HUES48 (cell line): ENCODE results near the gene B3GNT4.
"Not testable (repeated sequence)": the region's sequence is repeated elsewhere in the genome, so short reads cannot be mapped to it uniquely, and the experiment has no call there.

ENCODE experiments used
- H3K27ac ChIP-seq: one replicate; pipeline ENCODE4 v1.7.0; 2013; ENCODE audit warnings: low read depth, low read length, inconsistent platforms
- H3K27me3 ChIP-seq: 2 replicates; pipeline ENCODE4 v1.6.1; 2013; ENCODE audit warnings: mild to moderate bottlenecking, low read length; ENCODE audit not compliant: control insufficient read depth, insufficient read depth
- H3K36me3 ChIP-seq: 2 replicates; pipeline ENCODE4 v1.6.1; 2013; ENCODE audit warnings: low read length; ENCODE audit not compliant: control insufficient read depth, insufficient read depth
- H3K4me1 ChIP-seq: 2 replicates; pipeline ENCODE4 v1.6.1; 2013; ENCODE audit warnings: mild to moderate bottlenecking, low read length; ENCODE audit not compliant: control insufficient read depth, insufficient read depth
- H3K4me3 ChIP-seq: 2 replicates; pipeline ENCODE4 v1.5.1; 2013; ENCODE audit warnings: mild to moderate bottlenecking, low read depth, low read length
- H3K9ac ChIP-seq: 2 replicates; pipeline ENCODE4 v1.6.1; 2013; ENCODE audit warnings: mild to moderate bottlenecking, low read depth, low read length, moderate library complexity
- H3K9me3 ChIP-seq: 2 replicates; pipeline ENCODE4 v1.6.1; 2013; ENCODE audit warnings: low read length; ENCODE audit not compliant: control insufficient read depth, insufficient read depth

Gene B3GNT4

DNA sequence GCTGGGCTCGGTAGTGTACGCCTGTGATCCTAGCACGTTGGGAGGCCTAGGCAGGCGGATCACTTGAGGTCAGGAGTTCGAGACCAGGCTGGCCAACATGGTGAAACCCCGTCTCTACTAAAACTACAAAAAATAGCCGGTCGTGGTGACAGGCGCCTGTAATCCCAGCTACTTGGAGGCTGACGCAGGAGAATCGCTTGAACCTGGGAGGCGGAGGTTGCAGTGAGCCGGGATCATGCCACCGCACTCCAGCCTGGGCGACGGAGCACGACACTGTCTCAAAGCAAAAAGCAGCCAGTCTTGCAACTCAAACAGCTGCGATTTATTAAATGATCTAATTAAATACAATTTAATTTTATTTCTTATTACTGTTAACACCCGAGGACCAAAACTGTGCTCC lies 698 bp upstream of the B3GNT4 start:
- not testable (repeated sequence) for H3K4me1 ChIP-seq, H3K27ac ChIP-seq, H3K9ac ChIP-seq, H3K9me3 ChIP-seq
- H3K36me3 ChIP-seq = peaks cover 11% of the 10 kb centered on the region
- peak overlapping the region; percentile 69 for H3K4me3 ChIP-seq
- H3K27me3 ChIP-seq = peaks cover 46% of the 10 kb centered on the region

DNA sequence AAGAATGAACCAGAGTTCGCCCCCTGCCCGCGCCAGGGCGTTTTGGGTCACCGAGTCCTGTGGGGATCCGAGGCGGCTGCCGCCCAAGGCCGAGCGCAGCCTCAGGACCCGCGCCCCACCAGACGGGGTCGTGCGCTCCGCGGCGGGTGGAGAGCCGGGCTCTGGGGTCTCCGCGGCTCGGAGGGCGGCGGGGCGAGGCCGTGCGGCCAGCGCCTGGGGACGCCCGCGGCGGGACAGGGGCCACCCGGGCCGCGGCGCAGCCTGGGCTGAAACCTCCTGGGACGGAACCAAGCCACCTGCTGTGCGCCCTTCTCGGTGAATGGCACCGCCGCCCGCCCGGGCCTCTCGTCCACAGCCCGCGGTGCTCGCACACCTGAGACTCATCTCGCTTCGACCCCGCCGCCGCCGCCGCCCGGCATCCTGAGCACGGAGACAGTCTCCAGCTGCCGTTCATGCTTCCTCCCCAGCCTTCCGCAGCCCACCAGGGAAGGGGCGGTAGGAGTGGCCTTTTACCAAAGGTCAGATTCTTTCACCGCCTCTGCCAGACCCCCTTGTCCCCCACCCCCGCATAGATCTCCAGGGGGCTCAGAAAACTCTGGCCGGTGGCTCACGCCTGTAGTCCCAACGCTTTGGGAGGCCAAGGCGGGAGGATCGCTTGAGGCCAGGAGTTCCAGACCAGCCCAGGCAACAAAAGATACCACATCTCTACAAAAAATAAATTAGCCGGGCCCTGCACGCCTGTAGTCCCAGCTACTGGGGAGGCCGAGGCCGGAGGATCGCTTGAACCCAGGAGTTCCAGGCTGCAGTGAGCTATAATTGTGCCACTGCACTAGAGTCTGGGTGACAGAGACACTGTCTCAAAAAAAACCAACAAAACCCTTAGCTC lies 901 bp downstream of the B3GNT4 start:
- Histone ChIP-seq H3K9me3 (no peaks in the 10 kb centered on the region), H3K27me3 (peaks cover 46% of the 10 kb centered on the region), H3K36me3 (peaks cover 26% of the 10 kb centered on the region), H3K4me3 (peak overlapping the region; percentile 69), H3K27ac (no peak overlapping the region), H3K9ac (no peak overlapping the region), H3K4me1 (peaks cover 11% of the 10 kb centered on the region; the same call in 1 of the 2 replicates)

DNA sequence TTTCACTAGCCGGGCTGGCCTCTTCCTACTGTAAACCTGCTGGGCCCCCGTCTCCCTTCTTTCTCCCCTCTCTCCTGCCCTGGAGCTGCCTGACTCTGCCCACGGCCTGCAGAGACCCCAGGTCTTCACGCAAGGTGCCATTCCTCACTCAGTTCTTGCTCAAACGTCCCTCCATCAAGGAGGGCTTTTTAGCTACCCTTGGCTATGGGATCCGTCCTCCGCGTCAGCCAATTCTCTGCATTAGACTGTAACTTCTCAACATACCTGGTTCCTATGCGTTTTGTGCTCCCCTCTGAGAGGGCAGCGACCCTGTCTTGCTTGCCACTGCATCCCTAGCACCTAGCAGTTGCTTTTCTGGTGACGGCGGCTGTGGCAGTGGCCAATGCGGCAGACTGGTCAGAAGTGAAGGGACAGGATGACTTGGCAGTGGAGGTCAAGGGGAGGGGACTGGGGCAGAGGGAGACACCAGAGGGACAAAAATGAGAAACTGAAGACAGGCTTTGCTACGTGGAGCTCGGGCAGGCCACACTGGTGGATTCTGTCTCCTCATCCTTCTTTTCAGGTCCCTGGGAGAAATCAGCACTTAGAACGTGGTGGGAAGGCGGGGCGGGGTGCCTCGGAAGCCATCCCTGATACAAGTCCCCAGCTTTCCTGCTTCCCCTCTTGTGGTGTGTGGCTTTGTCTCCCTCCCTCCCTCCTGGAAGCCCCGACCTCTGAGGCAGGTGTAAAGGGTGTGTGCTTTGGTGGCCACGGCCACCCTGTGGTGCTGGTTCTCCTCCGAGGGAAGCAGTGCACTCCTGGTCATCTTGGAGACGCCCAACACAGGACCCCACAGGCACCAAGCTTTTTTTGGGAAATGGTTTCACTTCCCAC lies 1.8 kb downstream of the B3GNT4 start:
- H3K4me1 ChIP-seq = peaks cover 11% of the 10 kb centered on the region; the same call in 1 of the 2 replicates
- H3K36me3 ChIP-seq = peaks cover 34% of the 10 kb centered on the region
- H3K4me3 ChIP-seq = no peak overlapping the region
- no peak overlapping the region for H3K9ac ChIP-seq
- H3K27ac ChIP-seq = no peak overlapping the region
- peaks cover 46% of the 10 kb centered on the region for H3K27me3 ChIP-seq
- no peaks in the 10 kb centered on the region for H3K9me3 ChIP-seq

DNA sequence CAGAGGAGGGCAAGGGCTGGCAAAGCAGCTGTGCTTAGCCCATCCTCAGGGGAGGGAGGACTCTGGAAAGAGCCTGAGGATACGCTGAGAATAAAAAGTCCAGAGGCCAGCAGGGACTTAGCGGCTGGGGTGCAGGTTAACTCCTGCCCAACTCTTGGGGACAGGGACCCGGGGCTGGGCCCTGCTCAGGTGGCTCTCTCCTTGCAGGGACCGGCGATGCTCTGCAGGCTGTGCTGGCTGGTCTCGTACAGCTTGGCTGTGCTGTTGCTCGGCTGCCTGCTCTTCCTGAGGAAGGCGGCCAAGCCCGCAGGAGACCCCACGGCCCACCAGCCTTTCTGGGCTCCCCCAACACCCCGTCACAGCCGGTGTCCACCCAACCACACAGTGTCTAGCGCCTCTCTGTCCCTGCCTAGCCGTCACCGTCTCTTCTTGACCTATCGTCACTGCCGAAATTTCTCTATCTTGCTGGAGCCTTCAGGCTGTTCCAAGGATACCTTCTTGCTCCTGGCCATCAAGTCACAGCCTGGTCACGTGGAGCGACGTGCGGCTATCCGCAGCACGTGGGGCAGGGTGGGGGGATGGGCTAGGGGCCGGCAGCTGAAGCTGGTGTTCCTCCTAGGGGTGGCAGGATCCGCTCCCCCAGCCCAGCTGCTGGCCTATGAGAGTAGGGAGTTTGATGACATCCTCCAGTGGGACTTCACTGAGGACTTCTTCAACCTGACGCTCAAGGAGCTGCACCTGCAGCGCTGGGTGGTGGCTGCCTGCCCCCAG lies 2.8 kb downstream of the B3GNT4 start:
- Histone ChIP-seq H3K9ac (no peak overlapping the region), H3K27me3 (peaks cover 46% of the 10 kb centered on the region), H3K4me3 (no peak overlapping the region), H3K9me3 (no peaks in the 10 kb centered on the region), H3K27ac (no peak overlapping the region), H3K36me3 (peaks cover 42% of the 10 kb centered on the region), H3K4me1 (peaks cover 11% of the 10 kb centered on the region; the same call in 1 of the 2 replicates)

DNA sequence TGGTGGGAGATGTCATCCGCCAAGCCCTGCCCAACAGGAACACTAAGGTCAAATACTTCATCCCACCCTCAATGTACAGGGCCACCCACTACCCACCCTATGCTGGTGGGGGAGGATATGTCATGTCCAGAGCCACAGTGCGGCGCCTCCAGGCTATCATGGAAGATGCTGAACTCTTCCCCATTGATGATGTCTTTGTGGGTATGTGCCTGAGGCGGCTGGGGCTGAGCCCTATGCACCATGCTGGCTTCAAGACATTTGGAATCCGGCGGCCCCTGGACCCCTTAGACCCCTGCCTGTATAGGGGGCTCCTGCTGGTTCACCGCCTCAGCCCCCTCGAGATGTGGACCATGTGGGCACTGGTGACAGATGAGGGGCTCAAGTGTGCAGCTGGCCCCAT lies 3.5 kb downstream of the B3GNT4 start:
- H3K36me3 ChIP-seq = peaks cover 49% of the 10 kb centered on the region
- H3K9ac ChIP-seq = no peak overlapping the region
- H3K9me3 ChIP-seq = no peaks in the 10 kb centered on the region
- peaks cover 11% of the 10 kb centered on the region; the same call in 1 of the 2 replicates for H3K4me1 ChIP-seq
- no peak overlapping the region for H3K27ac ChIP-seq
- peaks cover 44% of the 10 kb centered on the region for H3K27me3 ChIP-seq
- no peak overlapping the region for H3K4me3 ChIP-seq

DNA sequence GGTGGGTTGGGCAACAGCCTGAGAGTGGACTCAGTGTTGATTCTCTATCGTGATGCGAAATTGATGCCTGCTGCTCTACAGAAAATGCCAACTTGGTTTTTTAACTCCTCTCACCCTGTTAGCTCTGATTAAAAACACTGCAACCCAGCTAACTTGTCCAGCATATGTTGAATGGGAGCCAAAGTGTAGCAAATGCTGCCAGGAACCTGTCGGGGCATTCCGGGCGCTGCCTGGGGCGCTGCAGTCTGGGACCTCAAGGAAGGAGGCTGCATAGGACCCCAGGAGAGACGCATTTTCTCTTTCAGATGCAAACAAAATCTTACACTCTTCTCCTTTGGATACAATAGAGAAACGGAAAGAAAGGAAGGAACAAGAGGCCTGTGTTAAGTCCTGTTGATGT lies 3.9 kb downstream of the B3GNT4 start:
- no peak overlapping the region for H3K9ac ChIP-seq
- H3K27me3 ChIP-seq = peaks cover 40% of the 10 kb centered on the region
- H3K4me1 ChIP-seq = peaks cover 11% of the 10 kb centered on the region; the same call in 1 of the 2 replicates
- no peak overlapping the region for H3K27ac ChIP-seq
- H3K4me3 ChIP-seq = no peak overlapping the region
- H3K9me3 ChIP-seq = no peaks in the 10 kb centered on the region
- H3K36me3 ChIP-seq = peaks cover 53% of the 10 kb centered on the region

DNA sequence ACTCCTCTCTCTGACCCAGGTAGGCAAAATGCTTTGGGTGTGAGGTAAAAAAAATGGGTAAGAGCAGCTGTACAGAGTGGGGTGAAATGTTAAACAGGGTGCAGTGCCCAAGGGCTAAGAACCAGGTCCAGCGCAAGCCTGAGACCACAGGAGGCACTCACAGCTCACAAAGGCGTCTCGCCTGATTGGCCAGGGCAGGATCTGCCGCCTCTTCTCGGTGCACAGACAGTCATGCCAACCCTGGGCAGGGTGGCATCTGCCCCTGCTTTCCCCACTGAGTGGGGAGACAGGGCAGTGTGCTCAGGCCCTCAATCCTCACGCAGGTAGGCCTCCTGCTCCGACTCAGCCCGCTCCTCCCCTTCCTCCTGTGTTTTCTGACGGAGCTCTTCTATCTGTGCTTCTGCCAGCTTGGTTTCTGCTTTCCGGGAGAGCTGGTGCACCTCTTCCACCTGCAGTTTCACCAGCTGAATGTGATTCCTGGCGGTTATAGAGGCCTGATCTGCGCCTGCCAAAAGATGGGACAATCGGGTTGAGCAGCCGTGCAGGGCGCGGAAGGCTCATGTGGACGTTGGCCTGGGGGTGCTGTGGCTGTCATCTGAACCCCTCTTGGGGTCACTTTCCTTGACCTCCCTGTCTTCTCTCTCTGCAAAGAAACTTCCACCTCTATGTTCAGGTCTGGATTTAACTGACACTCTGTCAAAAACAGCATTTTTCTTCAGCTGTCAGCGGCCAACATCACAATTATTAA lies 4.7 kb downstream of the B3GNT4 start:
- Histone ChIP-seq H3K9ac (no peak overlapping the region), H3K36me3 (peaks cover 62% of the 10 kb centered on the region), H3K9me3 (no peaks in the 10 kb centered on the region), H3K4me1 (peaks cover 11% of the 10 kb centered on the region; the same call in 1 of the 2 replicates), H3K4me3 (no peak overlapping the region), H3K27ac (no peak overlapping the region), H3K27me3 (peaks cover 32% of the 10 kb centered on the region)

DNA sequence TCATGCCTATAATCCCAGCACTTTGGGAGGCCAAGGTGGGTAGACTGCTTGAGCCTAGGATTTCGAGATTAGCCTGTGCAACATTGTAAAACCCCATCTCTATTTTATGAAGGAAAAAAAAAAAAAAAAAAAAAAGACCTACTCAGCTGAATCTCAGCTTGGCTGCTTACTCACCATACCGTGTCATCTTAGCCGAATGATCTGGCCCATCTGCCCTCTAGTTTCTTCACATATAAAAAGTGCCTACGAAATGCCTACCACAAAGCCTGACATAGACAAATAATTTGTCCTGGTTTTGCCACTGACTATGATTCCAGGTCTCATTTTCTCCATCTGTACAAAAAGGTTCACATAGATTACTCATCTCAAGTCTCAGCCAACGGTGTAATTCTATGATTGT lies 12.3 kb downstream of the B3GNT4 start:
- Histone ChIP-seq H3K9me3 (no peaks in the 10 kb centered on the region), H3K36me3 (peaks cover 91% of the 10 kb centered on the region), H3K4me3 (no peak overlapping the region), H3K4me1 (no peaks in the 10 kb centered on the region), H3K27ac (no peak overlapping the region), H3K27me3 (no peaks in the 10 kb centered on the region), H3K9ac (no peak overlapping the region)

DNA sequence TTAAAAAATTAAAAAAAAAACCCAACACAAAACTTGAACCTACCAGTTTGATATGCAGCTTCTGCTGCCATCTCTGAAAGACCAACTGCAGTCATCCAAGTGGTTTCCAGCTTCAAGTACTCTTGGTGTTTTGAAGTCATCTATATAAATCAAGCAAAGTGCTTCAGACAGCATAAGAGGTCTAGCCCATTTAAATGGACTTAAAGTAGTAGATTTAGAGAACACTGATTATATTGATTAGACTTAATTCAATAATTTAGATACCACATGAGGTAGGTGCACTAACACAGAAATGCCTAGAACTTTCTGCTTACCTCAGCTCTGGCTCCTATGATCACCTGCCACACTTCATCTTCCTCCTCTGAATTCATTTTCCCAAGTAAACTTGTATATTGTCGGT lies 12.9 kb downstream of the B3GNT4 start:
- peaks cover 92% of the 10 kb centered on the region for H3K36me3 ChIP-seq
- no peak overlapping the region for H3K9ac ChIP-seq

More for the DNA sequence above, 12.9 kb downstream of the B3GNT4 start:
- Histone ChIP-seq H3K4me3 (no peak overlapping the region), H3K27ac (no peak overlapping the region), H3K4me1 (no peaks in the 10 kb centered on the region), H3K9me3 (no peaks in the 10 kb centered on the region), H3K27me3 (no peaks in the 10 kb centered on the region)
